Measurements from ENCODE around the gene ADAM10.

Gene ADAM10

DNA sequence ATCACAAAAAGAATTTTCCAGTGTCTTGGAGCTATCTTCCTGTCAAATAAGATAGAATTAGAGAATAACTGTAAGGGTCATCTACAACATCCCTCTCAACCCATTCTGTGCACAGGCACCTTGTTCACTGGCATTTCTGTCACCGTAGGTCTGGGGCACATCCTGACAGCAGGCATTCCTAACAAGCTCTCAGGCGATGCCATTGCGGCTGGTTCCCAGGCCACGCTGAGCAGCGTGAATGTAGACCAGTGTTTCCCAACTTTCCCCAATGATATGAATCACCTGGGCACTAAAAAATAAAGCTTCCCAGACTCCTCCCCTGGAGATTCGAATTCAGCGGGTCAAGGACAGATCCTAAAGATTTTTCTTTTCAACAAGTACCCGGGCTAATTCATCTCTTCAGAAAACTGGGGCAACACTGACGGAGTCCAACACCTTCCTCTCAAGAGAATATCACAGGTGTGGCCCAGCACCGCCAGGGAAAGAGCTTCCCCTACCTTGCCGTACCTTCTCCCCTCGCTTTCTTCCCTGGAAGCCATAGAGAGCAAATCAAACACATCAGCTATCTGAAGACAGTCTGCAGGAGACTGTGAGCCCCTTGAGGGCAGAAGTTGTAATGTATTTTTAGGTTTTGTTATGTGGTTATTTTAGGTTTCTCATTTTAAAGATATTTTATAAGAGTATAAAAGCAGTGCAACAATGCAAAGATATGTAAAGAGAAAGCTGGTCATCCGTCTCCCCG is 174.3 kb downstream of the ADAM10 start:
- no peak for DNase-seq (ENCODE audit: low read depth)

DNA sequence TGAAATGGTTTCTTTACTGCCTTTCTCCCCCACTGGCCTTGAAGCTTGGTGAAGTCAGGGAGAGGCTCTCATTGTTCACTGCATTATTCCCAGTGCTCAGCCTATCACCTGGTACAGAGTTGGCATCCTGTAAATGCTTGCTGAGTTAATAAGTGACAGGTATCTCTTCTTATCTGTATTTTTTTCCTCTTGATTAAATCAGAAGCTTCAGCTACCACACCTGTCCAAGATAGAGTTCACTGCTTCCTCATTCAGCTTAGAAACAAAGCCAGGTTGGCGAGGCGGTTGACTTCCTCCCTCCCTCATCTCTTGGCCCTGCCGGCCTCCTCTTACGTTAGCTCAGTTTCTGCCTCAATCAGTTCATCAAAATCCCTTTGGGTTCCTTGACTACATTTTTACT is 174.9 kb downstream of the ADAM10 start:
- DNase-seq (ENCODE audit: low read depth): no peak

DNA sequence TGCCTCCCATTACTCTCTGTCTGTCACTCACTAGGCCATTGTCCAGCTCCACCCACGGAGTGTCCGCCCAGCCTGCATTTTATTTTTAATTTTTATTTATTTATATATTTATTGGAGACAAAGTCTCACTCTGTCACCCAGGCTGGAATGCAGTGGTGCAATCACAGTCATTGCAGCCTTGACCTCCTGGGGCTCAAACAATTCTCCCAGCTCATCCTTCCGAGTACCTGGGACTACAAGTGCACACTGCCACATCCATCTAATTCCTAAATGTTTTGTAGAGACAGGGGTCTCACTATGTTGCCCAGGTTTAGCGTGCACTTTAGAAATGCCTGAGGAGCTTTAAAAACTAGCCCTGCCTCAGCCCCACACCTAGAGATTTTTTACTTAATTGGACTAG is 176.2 kb downstream of the ADAM10 start:
- DNase-seq (ENCODE audit: low read depth): no peak

DNA sequence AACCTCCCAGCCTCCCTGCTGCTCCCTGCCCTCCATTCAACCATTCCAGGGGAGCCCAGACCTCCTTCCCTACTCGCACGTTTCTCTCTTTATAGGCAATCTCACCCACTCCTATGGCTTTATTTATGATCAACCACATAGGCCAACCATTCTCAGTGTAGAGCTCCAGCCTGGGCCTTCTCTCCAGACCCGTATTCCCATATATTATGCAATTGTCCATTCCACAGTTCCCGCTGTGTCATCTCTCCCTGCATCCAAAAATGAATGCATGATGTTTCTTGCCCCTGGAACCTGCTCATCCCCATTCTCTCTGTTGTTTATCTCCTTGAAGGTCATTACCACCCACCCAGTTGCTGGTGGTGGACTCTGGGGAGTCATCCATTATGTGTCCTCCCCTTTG is 177.0 kb downstream of the ADAM10 start:
- no peak for DNase-seq (ENCODE audit: low read depth)

DNA sequence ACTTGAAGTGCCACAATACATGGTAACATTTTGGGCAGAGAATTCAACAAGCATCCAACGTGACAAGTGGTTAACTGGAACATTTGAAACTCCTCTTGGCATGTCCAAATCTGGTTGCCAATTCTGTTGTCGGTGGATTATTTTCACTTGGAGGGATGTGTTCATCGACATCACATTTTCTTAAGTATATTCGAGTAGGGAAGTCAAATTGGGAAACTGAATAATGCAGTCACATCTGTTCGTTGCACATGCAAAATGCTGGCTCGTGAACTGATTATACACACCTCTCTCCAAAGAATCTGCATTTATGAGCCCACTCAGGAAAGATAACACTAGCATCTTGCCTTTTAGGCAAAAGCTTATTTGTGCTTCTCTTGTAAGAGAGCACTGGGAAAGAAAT is 178.0 kb downstream of the ADAM10 start:
- DNase-seq (ENCODE audit: low read depth): no peak

DNA sequence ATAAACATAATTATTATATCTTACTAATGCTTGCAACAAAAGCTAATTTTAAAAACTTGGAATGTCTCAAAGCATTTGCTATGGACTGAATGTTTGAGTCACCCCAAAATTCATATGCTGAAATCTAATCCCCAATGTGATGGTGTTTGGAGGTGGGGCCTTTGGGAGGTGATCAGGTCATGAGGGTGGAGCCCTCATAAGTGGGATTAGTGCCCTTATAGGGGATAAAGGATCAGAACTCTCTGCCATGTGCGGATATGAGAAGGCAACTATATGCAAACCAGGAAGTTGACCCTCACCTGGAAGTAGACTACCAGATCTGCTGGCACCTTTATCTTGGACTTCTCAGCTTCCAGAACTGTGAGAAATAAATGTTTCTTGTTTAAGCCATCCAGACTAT is 180.1 kb downstream of the ADAM10 start:
- no peak for DNase-seq (ENCODE audit: low read depth)

DNA sequence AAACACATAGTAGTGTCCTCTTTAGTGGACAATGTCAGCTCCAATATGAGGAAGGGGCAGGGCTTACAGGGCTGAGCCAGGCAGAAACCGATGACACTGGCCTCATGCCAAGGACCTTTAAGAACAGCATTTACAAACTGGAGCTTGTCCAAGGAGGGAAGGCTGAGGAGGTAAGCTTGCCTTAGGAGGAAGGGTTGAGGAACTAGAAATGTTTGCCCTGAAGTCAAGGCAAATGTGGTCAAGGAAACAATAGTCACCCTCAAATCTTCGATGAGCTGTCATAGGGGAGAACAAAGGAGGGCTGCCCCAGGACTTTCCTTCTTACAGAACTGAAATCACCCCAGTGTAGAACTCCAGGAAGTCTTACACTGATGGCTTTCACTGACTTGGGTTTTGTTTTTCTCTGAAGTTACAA is 181.3 kb downstream of the ADAM10 start:
- DNase-seq (ENCODE audit: low read depth): no peak

DNA sequence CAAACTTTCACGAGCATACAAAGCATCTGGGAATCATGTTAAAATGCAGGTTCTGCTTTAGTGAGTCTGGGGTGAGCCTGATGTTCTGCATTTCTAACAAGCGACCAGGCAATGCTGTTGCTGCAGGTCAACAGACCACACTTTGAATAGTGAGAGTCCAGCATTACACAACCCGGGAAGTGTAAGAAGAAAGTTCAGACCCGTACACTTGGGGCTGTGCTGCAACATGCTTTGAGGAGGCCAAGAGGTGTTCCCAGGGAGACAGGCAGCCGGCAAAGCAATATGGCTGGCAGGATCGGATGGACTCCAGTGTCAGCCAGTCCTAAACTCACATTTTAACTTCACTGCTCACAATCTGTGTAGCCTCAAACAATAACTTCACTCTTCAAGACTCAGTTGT is 183.5 kb downstream of the ADAM10 start:
- DNase-seq (ENCODE audit: low read depth): no peak

DNA sequence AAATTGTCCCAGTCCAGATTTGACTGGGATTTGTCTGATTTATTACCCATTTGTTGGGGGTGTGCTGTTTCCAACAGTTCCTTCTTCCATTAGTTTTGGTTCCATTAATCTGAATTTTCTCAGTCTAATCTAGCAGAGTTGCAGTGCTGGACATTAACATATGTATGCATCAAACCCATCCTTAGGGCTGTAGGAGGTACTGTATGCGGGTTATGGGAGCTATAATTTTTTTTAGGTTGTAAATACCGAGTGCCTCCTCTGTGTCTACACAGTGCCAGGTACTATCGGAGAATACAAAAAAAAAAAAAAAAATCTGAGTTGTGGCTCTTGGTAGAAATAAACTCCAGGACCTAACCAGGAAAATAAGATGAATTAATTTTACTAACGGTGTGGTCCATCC is 183.9 kb downstream of the ADAM10 start:
- no peak for DNase-seq (ENCODE audit: low read depth)

DNA sequence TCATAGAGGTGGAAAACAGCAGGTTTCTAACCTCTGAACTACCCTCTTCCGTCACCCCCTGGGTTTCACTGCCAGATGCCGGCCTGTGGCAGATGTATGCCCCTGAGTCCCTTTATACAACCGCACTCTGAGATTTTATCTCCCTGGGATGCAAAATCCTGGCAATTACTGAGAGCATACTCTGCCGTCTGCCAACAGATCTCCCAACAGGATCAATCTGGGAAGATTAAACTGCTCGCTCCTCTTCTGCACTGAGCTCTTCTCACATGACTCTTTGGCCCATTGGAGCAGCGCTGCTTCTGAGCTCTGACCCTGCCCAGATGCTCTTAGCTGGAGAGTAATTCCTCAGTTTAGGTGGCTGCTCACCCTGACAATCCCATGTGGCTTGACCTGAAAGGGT is 184.5 kb downstream of the ADAM10 start:
- DNase-seq (ENCODE audit: low read depth): no peak

DNA sequence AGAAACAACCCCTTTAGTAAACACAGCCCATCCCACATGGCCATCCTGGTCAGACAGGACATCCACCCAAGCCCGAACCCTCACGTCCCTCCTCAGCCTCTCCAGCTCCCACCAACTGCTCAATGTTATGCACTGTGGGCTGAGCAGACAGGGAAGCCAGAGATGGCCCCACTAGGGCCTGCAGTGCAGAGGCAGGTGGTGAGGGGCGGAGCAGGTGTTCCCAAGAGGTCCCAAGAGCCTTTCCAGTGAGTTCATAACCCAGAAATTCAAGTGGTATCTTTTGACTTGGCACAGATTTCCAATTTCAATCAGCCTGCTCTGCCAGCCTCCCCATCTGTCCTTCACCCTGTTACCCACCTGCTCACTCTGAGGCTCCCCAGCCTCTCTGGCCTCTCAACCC is 187.4 kb downstream of the ADAM10 start:
- no peak for DNase-seq (ENCODE audit: low read depth)

DNA sequence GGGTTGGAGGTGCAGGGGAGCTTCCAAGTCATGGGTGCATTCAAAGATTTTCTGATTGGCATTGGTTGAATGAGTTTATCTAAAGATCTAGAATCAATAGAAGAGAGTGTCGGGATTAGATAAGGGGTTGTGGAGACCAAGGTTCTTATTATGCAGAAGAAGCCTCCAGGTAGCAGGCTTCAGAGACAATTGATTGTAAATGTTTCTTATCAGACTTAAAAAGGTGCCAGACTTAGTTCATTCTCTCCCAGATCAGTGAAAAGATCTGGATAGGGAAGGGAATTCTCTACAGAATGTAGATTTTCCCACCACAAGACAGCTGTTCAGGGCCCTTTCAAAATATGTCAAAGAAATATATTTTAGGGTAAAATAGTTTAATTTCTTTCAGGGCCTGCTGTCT is 188.2 kb downstream of the ADAM10 start:
- DNase-seq (ENCODE audit: low read depth): no peak

DNA sequence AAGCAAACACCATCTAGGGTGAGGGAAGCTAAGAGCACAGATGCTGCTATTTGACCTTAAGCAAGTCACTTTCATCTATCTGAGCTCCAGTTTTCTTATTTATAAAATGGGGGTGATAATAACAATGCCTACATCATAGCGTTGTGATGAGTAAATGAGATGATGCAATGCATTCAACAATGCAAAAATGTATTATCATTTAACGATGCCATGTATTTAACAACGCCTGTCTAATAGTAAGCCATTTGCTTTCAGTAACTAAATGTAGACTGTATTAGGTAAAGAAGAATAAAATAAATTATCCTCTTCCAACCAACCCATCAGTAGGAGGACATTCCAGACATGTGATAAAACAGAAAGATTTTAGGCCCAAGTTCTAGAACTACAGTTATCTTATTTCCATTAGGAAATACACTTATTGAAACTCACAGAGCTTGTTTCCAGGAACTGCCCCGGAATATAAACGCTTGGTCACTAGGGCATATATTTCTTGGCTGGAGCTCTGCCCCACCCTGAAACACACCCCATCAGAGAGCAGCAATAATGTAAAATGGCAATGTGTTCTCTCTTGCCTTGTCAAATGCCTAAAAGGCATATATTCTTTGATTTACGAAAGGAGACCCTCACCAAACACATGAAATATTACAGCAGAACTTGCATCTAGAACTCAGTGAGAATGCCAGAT is 189.5 kb downstream of the ADAM10 start:
- DNase-seq (ENCODE audit: low read depth): no peak

DNA sequence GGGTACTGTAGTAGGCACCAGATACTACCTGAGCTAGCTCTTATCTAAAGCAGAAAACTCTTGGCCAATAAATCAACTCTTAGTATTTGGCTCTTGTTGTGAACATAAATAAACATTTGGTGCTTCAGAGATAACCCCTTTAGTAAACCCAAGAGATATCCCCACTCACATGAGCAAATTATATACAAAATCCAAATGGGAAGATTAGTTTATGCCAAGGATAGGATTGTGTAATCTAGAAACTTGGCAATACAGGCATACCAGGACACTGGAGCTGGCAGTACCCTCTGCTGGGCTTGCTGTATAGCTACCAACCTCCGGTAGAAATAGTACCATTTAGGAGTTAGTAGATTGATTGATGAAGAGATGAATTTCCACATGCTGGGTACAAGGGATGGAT is 190.7 kb downstream of the ADAM10 start:
- no peak for DNase-seq (ENCODE audit: low read depth)

DNA sequence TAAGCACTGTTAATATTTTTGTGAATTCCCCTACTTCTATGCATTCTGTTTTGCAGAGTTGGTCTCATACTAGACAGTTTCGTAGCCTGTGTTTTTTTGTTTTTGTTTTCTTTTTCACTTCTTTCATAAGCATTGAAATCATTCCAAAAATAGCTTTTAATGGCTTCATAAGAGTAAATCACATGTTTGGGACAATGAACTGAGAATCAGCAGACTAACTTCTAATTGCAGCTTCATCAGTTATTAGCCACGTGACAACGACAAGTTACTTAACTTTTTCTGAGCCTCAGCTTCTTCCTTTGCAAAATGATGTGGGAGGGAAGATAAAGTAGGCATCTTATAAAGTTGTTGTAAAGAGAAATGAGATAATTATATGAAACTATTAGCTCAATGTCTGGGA is 193.0 kb downstream of the ADAM10 start:
- no peak for DNase-seq (ENCODE audit: low read depth)

DNA sequence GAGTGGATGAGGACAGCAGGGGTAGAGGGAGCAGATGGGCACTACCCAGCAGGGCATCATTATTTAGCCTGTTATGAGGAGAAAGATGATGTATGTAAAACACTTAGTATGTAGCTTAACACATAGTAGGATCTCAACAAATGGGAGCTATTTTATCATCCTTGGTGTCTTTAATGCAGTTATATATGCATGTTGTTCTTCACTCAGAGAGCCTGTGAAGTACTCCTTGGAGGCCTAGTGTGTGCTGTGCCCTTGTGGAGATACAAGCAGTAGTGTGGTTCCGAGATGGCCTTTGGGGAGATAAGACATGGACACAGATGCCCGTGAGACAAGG is 193.5 kb downstream of the ADAM10 start:
- DNase-seq (ENCODE audit: low read depth): no peak

DNA sequence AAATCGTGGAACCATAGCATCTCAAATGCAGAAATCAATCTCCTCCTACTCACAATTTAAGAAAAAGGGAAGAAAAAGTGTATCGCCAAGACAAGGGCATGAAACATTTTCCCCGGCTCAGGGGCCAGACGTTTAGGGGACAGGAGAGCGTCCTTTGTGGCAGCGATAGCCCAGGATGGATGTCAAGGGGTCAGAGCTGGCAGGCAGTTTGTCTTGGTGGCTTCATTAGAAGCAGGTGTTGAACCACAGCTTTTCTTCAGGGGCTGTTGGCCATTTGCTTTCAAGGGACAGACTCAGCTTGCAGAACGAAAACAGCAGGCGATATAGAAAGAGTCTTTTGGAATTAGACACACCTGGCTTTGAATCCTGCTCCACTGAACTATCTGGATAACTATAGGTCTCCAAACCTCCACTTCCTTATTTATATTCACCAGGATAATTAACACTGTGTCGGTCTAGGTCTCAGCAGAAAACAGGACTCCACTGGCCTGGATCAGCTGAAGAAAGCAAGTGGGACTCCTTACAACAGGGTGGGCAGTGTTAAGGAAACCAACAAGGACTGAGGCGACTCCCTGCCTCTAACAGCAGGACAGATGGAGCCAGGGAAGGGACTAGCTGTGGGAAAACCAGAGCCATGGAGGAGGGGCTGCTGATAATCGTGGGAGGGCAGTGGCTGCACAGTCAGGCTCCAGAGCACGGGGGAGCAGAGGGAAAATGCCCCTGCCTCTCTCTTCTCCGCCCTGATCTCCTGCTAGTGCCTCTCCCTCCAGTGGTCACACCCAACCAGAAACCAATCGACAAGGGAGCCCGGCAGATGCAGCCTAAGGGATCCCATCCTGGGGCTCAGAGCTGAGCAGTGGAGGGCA is 194.1 kb downstream of the ADAM10 start:
- no peak for DNase-seq (ENCODE audit: low read depth)

DNA sequence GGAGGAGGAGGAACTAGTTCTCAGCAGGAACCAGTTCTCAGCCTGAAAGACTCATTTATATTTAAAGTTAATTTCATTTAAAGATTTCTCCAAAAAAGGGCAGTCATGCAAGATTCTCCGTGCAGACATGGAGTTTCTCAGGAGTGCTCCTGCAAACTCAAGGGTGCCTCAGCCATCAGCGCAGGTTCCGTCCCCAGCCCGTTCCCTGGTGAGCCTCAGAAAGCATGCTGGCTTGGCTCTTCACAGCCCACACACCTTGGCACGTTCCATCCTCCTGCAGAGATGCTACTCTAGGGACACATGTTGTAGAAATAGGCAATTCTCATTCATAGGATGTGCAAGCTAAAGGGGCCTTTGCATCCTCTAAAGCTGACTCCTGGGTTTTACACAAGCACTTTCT is 194.7 kb downstream of the ADAM10 start:
- no peak for DNase-seq (ENCODE audit: low read depth)

DNA sequence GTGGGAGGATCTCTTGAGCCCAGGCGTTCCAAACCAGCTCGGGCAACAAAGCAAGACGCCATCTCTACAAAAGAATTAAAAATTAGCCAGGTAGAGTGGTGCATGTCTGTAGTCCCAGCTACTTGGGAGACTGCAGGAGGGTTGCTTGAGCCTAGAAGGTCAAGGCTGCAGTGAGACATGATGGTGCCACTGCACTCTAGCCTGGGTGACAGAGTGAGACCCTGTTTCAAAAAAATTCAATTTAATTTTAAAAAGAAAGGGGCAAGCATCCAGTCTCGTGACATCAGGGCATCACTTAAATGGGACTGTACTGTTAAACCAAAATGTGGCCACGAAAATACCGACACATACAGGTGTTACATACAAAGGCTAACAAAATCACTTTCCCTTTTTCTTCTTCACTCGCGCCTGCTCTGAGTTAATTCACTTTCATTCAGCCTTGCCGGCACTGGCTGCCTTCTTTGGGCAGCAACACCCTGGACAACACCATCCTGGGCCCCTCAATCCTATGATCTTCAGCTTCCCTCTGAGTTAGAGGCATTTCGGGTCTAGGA is 196.1 kb downstream of the ADAM10 start:
- DNase-seq (ENCODE audit: low read depth): no peak

DNA sequence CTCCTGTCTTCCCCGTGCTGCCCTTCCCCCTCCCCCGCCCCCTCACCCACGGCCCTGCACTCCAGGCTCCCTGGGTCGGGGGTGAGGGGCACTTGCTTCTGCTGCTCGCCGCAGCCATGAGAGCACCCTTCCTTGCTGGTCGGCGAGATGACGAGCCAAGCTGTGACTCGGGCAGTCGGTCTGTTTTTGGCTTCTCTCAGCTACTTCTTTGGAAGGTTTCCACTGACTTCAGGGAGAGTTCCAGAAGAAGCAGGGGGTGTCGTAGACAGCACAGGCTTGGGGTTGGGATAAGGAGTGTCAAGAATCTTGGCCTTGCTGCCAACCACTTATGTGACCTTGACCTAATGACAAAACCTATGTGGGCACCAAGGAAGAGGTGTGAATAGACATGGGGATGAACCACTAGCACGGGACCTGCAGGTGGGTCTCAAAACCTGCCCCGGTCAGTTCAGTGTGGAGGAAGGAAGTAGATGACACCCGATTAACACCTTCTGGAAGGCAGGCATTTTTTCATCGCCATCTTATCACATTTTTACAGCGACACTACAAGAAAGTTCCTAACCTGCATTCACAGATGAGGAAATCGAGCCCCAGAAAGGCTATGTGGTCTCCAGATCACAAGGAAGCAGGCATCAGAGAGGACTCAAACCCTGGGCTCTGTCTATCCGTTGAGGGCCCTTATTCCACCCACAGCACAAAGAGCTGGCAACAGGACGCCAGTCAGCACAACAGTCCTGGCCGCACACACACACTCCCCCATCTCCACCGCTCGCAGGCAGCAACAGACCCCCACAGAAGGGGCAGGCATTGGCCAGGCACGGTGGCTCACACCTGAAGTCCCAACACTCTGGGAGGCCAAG is 196.8 kb downstream of the ADAM10 start:
- DNase-seq (ENCODE audit: low read depth): no peak

DNA sequence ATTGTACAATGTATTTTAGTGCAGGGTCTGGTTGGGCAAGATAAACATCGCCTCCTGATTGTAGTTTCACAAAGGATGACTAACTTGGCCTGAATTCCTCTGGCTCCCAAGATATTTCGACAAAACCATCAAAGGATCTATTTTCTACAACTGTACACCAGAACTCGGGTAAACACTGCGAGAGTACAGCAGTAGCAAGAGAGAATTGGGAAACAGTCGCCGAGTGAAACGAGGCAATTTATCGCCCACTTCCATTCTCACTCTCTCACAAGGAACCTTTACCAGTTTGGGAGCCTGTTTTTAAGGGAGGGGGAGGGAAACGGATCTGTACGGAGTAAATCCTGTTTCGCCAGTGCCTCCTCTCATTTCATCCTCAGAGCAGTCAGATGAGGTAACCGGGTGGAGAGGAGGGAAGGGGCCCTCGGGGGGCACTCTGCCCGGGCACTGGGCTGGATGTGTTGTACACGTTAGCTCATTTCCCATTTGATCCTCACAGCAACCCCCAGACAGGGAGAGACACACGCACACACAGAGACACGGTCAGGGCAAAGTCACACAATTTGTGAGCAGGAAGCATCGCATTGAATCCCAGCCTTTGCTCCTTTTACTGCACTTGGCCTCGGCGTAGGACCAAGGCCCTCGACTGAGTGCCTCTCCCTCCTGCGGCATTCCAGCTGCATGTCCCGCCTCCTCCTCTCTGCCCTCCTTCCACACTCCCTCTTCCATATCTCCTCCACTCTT is 197.6 kb downstream of the ADAM10 start:
- DNase-seq (ENCODE audit: low read depth): peak; percentile 91
